GM18499 (cell line): ENCODE measurements around the gene AFF1.
"Not testable (repeated sequence)": the region's sequence is repeated elsewhere in the genome, so short reads cannot be mapped to it uniquely, and the experiment has no call there.

Source experiments
- ATAC-seq: cut with Tn5 transposase; IDR thresholded peaks from one replicate; pipeline ENCODE4 v1.9.1; 2021; ENCODE audit warnings: moderate number of reproducible peaks; ENCODE audit not compliant: insufficient read depth, unreplicated experiment

The AFF1 gene

GRCh38 chr4:87050596-87050995 is 115.8 kb downstream of the AFF1 start:
- ATAC-seq, result no peak

- no peak for ATAC-seq
Measured at GRCh38 chr4:87051121-87051713, 116.4 kb downstream of the AFF1 start.

- ATAC-seq, result no peak
Measured at GRCh38 chr4:87052615-87053014, 117.8 kb downstream of the AFF1 start.

GRCh38 chr4:87053176-87053658 is 118.4 kb downstream of the AFF1 start:
- ATAC-seq, result no peak

- no peak for ATAC-seq
Measured at GRCh38 chr4:87053802-87054767, 119.3 kb downstream of the AFF1 start.

GRCh38 chr4:87054900-87055299 is 120.1 kb downstream of the AFF1 start:
- ATAC-seq, result no peak

GRCh38 chr4:87055311-87055710 is 120.5 kb downstream of the AFF1 start:
- ATAC-seq, result no peak

GRCh38 chr4:87056881-87057280 is 122.1 kb downstream of the AFF1 start:
- ATAC-seq, result no peak

GRCh38 chr4:87057835-87058355 is 123.1 kb downstream of the AFF1 start:
- no peak for ATAC-seq

- ATAC-seq, result no peak
Measured at GRCh38 chr4:87058356-87059073, 123.7 kb downstream of the AFF1 start.

- ATAC-seq, result no peak
Measured at GRCh38 chr4:87060957-87061356, 126.1 kb downstream of the AFF1 start.

GRCh38 chr4:87065021-87065420 is 130.2 kb downstream of the AFF1 start:
- no peak for ATAC-seq

- ATAC-seq, result no peak
Measured at GRCh38 chr4:87066403-87067123, 131.8 kb downstream of the AFF1 start.

- ATAC-seq, result no peak
Measured at GRCh38 chr4:87067124-87067885, 132.5 kb downstream of the AFF1 start.

GRCh38 chr4:87068583-87069021 is 133.8 kb downstream of the AFF1 start:
- no peak for ATAC-seq

GRCh38 chr4:87069037-87069742 is 134.4 kb downstream of the AFF1 start:
- ATAC-seq, result no peak

GRCh38 chr4:87071401-87071800 is 136.6 kb downstream of the AFF1 start:
- no peak for ATAC-seq

- not testable (repeated sequence) for ATAC-seq
Measured at GRCh38 chr4:87072545-87072944, 137.7 kb downstream of the AFF1 start.
